GM23338 (cell line): ENCODE data around the gene GTPBP4. TPM values are rescaled to one million over a fixed set of nuclear protein-coding genes. Genes with fewer than 3 reads are reported as not detected.

Source experiments
- ATAC-seq: fragments of 200-7000 bp; cut with Tn5 transposase; 3 replicates; pipeline ENCODE4 v1.9.1; 2020
- DNase-seq: peaks from one replicate; pipeline ENCODE4 v3.0.0-alpha.2; 2015; ENCODE audit warnings: low spot score
- H2AFZ ChIP-seq: fragments of 200-600 bp; sonication (generic); 2 replicates; pipeline ENCODE4 v1.8.0; 2016; ENCODE audit warnings: antibody characterized with exemption, mild to moderate bottlenecking, moderate library complexity
- H3F3A ChIP-seq: fragments of 200-600 bp; sonication (generic); replicated peaks from 2 replicates; pipeline ENCODE4 v1.8.0; 2017; ENCODE audit warnings: antibody characterized with exemption, mixed run types, low read depth
- H3K27ac ChIP-seq: fragments of 200-600 bp; sonication (generic); 2 replicates; pipeline ENCODE4 v1.6.1; 2016; ENCODE audit warnings: low read depth
- H3K27me3 ChIP-seq: fragments of 200-600 bp; sonication (generic); 2 replicates; pipeline ENCODE4 v1.8.0; 2016; ENCODE audit warnings: mild to moderate bottlenecking, mixed run types, moderate library complexity; ENCODE audit not compliant: insufficient read depth
- H3K36me3 ChIP-seq: fragments of 200-600 bp; sonication (generic); 2 replicates; pipeline ENCODE4 v1.8.0; 2016; ENCODE audit warnings: mild to moderate bottlenecking; ENCODE audit not compliant: insufficient read depth
- H3K4me1 ChIP-seq: fragments of 200-600 bp; sonication (generic); 2 replicates; pipeline ENCODE4 v1.8.0; 2016; ENCODE audit warnings: mild to moderate bottlenecking, moderate library complexity; ENCODE audit not compliant: insufficient read depth
- H3K4me2 ChIP-seq: fragments of 200-600 bp; sonication (generic); 2 replicates; pipeline ENCODE4 v1.7.1; 2017; ENCODE audit warnings: mixed run types
- H3K4me3 ChIP-seq: fragments of 200-600 bp; sonication (generic); 2 replicates; pipeline ENCODE4 v1.6.1; 2016; ENCODE audit warnings: mixed run types
- H3K79me2 ChIP-seq: fragments of 200-600 bp; sonication (generic); replicated peaks from 2 replicates; pipeline ENCODE4 v1.8.0; 2017; ENCODE audit warnings: mild to moderate bottlenecking; ENCODE audit not compliant: insufficient read depth
- H3K9me2 ChIP-seq: fragments of 200-600 bp; sonication (generic); 2 replicates; pipeline ENCODE4 v1.8.0; 2017; ENCODE audit not compliant: insufficient read depth
- H4K20me1 ChIP-seq: fragments of 200-600 bp; sonication (generic); replicated peaks from 2 replicates; pipeline ENCODE4 v1.8.0; 2017; ENCODE audit warnings: mild to moderate bottlenecking; ENCODE audit not compliant: insufficient read depth
- H3K27ac Mint-ChIP-seq: 2 replicates; pipeline ENCODE4 v1.8.0; 2020; ENCODE audit warnings: inconsistent platforms, mild to moderate bottlenecking, moderate library complexity, mixed read lengths
- H3K27me3 Mint-ChIP-seq: 3 replicates; pipeline ENCODE4 v1.8.0; 2022; ENCODE audit warnings: low read depth, mild to moderate bottlenecking, moderate library complexity, mixed read lengths, inconsistent platforms; ENCODE audit not compliant: insufficient read depth, poor library complexity
- H3K36me3 Mint-ChIP-seq: 3 replicates; pipeline ENCODE4 v1.8.0; 2021; ENCODE audit warnings: low read depth, mild to moderate bottlenecking, inconsistent platforms, moderate library complexity, mixed read lengths
- H3K4me1 Mint-ChIP-seq: 3 replicates; pipeline ENCODE4 v1.8.0; 2020; ENCODE audit warnings: mild to moderate bottlenecking, inconsistent platforms, mixed read lengths
- H3K4me3 Mint-ChIP-seq: 3 replicates; pipeline ENCODE4 v1.8.0; 2021; ENCODE audit warnings: moderate library complexity, mild to moderate bottlenecking, inconsistent platforms, mixed read lengths
- H3K9me3 Mint-ChIP-seq: 3 replicates; pipeline ENCODE4 v1.8.0; 2020; ENCODE audit warnings: moderate library complexity, mild to moderate bottlenecking, inconsistent platforms, mixed read lengths
- CREB1 ChIP-seq: fragments of 250-450 bp; sonication (Bioruptor Pico); IDR thresholded peaks from 2 replicates; pipeline ENCODE4 v1.5.0; 2020; ENCODE audit warnings: low read depth, mild to moderate bottlenecking, moderate library complexity
- EZH2 ChIP-seq: fragments of 200-600 bp; sonication (generic); IDR thresholded peaks from one replicate; pipeline ENCODE4 v1.8.0; 2017; ENCODE audit warnings: antibody characterized with exemption, mild to moderate bottlenecking, low read depth; ENCODE audit not compliant: unreplicated experiment
- EZH2phosphoT487 ChIP-seq: fragments of 200-600 bp; sonication (generic); IDR thresholded peaks from one replicate; pipeline ENCODE4 v1.8.1; 2018; ENCODE audit warnings: antibody characterized with exemption; ENCODE audit not compliant: unreplicated experiment
- JUNB ChIP-seq: IDR thresholded peaks from one replicate; pipeline ENCODE4 v1.6.1; 2016; ENCODE audit warnings: antibody characterized with exemption; ENCODE audit not compliant: unreplicated experiment
- NANOG ChIP-seq: IDR thresholded peaks from 2 replicates; pipeline ENCODE4 v1.6.1; 2016; ENCODE audit warnings: antibody characterized with exemption, borderline replicate concordance
- POLR2AphosphoS5 ChIP-seq: IDR thresholded peaks from 2 replicates; pipeline ENCODE4 v1.6.1; 2016; ENCODE audit warnings: antibody characterized with exemption, low read depth
- STAT1 ChIP-seq: IDR thresholded peaks from one replicate; pipeline ENCODE4 v1.6.1; 2016; ENCODE audit warnings: antibody characterized with exemption; ENCODE audit not compliant: unreplicated experiment
- ZNF114 ChIP-seq: fragments of 250-450 bp; sonication (Bioruptor Pico); IDR thresholded peaks from 2 replicates; pipeline ENCODE4 v1.5.0; 2020; ENCODE audit warnings: mild to moderate bottlenecking, moderate library complexity
- ZNF331 ChIP-seq: fragments of 250-450 bp; sonication (Bioruptor Pico); IDR thresholded peaks from 2 replicates; pipeline ENCODE4 v1.5.0; 2020; ENCODE audit warnings: low read depth, mild to moderate bottlenecking, moderate library complexity
- polyA plus RNA-seq: library from polyadenylated mRNA; unstranded; fragments of >200 nt; fragmentation: Nextera tagmentation; extraction: Ambion mirVana; gene quantifications from 2 replicates; pipeline ENCODE4 v1.2.1, GENCODE V29; 2016
- total RNA-seq: library from RNA; depleted of rRNA; stranded (reverse); fragments of >200 nt; shearing (Covaris generic); gene quantifications from 2 replicates; pipeline ENCODE4 v1.2.3, GENCODE V29; 2014
- TF ChIP-seq, protein P1 (sequence below): IDR thresholded peaks from 2 replicates; pipeline ENCODE4 v1.6.1; 2016; ENCODE audit warnings: antibody characterized with exemption
- TF ChIP-seq, protein P2 (sequence below): IDR thresholded peaks from one replicate; pipeline ENCODE4 v1.6.1; 2018; ENCODE audit warnings: antibody characterized with exemption; ENCODE audit not compliant: unreplicated experiment
- TF ChIP-seq, protein P3 (sequence below), 2 experiments: fragments of 200-600 bp in 1 of 2; sonication (generic) in 1 of 2; conservative IDR thresholded peaks; 2 replicates each; pipeline versions ENCODE4 v1.5.1 to v1.6.1; 2016 to 2017; ENCODE audit warnings: antibody characterized with exemption in 2 of 2, low read depth in 2 of 2, mild to moderate bottlenecking in 2 of 2, moderate library complexity in 1 of 2
- TF ChIP-seq, protein P4 (sequence below): fragments of 250-450 bp; sonication (Bioruptor Pico); IDR thresholded peaks from 2 replicates; pipeline ENCODE4 v1.5.0; 2020; ENCODE audit warnings: mild to moderate bottlenecking, moderate library complexity

GTPBP4 gene
- total and polyA plus RNA-seq, 2 experiments from 2014 or later = 56.5 to 62.6 TPM

DNA sequence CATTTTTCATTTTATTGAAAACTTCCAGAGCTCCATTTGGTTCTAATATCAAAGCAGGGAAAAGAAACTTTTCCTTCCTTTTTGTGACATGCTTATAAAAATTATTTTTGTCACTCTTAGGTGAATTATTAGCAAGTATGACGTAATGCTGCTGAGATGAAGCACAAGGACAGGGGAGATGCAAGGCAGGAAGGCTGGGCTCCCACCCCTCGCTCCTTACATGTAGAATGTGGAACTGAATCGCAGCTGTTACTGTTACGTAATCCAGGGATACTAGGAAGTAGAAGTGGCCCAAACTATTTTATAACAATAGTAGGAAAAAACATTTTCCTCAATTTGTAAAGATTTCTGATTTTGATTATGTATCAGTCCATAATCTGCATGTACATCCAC, 17.1 kb upstream of the GTPBP4 start:
- ATAC-seq (no peak), DNase-seq (no peak)
- no peaks in the 10 kb centered on the region for H4K20me1 ChIP-seq
- H3K9me3 Mint-ChIP-seq = peaks cover 3% of the 10 kb centered on the region; the same call in 1 of the 3 replicates
- H3K4me1 ChIP-seq = no peaks in the 10 kb centered on the region
- no peak overlapping the region for H3K27ac Mint-ChIP-seq
- no peaks in the 10 kb centered on the region for H3K79me2 ChIP-seq
- H3K4me3 Mint-ChIP-seq = no peak overlapping the region
- peaks cover 5% of the 10 kb centered on the region for H3K27me3 Mint-ChIP-seq
- H3F3A ChIP-seq = no peaks in the 10 kb centered on the region
- no peak overlapping the region for H3K4me3 ChIP-seq
- no peaks in the 10 kb centered on the region for H3K9me2 ChIP-seq
- H3K4me2 ChIP-seq = no peak overlapping the region
- H3K36me3 ChIP-seq = no peaks in the 10 kb centered on the region
- no peaks in the 10 kb centered on the region for H3K27me3 ChIP-seq
- H2AFZ ChIP-seq = no peak overlapping the region
- H3K4me1 Mint-ChIP-seq = peaks cover 11% of the 10 kb centered on the region
- no peaks in the 10 kb centered on the region; the same call in 2 of the 3 replicates for H3K36me3 Mint-ChIP-seq
- TF ChIP-seq JUNB (no peak), POLR2AphosphoS5 (no peak), STAT1 (no peak), ZNF114 (CRISPR knock-in tag) (no peak), EZH2 (no peak), ZNF331 (CRISPR knock-in tag) (no peak), EZH2phosphoT487 (no peak), CREB1 (CRISPR knock-in tag) (no peak), NANOG (no peak)
- TF ChIP-seq, protein P1, sequence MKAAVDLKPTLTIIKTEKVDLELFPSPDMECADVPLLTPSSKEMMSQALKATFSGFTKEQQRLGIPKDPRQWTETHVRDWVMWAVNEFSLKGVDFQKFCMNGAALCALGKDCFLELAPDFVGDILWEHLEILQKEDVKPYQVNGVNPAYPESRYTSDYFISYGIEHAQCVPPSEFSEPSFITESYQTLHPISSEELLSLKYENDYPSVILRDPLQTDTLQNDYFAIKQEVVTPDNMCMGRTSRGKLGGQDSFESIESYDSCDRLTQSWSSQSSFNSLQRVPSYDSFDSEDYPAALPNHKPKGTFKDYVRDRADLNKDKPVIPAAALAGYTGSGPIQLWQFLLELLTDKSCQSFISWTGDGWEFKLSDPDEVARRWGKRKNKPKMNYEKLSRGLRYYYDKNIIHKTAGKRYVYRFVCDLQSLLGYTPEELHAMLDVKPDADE = no peak
- TF ChIP-seq, protein P2, sequence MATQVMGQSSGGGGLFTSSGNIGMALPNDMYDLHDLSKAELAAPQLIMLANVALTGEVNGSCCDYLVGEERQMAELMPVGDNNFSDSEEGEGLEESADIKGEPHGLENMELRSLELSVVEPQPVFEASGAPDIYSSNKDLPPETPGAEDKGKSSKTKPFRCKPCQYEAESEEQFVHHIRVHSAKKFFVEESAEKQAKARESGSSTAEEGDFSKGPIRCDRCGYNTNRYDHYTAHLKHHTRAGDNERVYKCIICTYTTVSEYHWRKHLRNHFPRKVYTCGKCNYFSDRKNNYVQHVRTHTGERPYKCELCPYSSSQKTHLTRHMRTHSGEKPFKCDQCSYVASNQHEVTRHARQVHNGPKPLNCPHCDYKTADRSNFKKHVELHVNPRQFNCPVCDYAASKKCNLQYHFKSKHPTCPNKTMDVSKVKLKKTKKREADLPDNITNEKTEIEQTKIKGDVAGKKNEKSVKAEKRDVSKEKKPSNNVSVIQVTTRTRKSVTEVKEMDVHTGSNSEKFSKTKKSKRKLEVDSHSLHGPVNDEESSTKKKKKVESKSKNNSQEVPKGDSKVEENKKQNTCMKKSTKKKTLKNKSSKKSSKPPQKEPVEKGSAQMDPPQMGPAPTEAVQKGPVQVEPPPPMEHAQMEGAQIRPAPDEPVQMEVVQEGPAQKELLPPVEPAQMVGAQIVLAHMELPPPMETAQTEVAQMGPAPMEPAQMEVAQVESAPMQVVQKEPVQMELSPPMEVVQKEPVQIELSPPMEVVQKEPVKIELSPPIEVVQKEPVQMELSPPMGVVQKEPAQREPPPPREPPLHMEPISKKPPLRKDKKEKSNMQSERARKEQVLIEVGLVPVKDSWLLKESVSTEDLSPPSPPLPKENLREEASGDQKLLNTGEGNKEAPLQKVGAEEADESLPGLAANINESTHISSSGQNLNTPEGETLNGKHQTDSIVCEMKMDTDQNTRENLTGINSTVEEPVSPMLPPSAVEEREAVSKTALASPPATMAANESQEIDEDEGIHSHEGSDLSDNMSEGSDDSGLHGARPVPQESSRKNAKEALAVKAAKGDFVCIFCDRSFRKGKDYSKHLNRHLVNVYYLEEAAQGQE = no peak
- TF ChIP-seq, protein P3, sequence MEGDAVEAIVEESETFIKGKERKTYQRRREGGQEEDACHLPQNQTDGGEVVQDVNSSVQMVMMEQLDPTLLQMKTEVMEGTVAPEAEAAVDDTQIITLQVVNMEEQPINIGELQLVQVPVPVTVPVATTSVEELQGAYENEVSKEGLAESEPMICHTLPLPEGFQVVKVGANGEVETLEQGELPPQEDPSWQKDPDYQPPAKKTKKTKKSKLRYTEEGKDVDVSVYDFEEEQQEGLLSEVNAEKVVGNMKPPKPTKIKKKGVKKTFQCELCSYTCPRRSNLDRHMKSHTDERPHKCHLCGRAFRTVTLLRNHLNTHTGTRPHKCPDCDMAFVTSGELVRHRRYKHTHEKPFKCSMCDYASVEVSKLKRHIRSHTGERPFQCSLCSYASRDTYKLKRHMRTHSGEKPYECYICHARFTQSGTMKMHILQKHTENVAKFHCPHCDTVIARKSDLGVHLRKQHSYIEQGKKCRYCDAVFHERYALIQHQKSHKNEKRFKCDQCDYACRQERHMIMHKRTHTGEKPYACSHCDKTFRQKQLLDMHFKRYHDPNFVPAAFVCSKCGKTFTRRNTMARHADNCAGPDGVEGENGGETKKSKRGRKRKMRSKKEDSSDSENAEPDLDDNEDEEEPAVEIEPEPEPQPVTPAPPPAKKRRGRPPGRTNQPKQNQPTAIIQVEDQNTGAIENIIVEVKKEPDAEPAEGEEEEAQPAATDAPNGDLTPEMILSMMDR (conservative IDR thresholded peaks at IDR 0.05; ENCODE audit: low read depth in 2 of 2) = no peak
- TF ChIP-seq, protein P4, sequence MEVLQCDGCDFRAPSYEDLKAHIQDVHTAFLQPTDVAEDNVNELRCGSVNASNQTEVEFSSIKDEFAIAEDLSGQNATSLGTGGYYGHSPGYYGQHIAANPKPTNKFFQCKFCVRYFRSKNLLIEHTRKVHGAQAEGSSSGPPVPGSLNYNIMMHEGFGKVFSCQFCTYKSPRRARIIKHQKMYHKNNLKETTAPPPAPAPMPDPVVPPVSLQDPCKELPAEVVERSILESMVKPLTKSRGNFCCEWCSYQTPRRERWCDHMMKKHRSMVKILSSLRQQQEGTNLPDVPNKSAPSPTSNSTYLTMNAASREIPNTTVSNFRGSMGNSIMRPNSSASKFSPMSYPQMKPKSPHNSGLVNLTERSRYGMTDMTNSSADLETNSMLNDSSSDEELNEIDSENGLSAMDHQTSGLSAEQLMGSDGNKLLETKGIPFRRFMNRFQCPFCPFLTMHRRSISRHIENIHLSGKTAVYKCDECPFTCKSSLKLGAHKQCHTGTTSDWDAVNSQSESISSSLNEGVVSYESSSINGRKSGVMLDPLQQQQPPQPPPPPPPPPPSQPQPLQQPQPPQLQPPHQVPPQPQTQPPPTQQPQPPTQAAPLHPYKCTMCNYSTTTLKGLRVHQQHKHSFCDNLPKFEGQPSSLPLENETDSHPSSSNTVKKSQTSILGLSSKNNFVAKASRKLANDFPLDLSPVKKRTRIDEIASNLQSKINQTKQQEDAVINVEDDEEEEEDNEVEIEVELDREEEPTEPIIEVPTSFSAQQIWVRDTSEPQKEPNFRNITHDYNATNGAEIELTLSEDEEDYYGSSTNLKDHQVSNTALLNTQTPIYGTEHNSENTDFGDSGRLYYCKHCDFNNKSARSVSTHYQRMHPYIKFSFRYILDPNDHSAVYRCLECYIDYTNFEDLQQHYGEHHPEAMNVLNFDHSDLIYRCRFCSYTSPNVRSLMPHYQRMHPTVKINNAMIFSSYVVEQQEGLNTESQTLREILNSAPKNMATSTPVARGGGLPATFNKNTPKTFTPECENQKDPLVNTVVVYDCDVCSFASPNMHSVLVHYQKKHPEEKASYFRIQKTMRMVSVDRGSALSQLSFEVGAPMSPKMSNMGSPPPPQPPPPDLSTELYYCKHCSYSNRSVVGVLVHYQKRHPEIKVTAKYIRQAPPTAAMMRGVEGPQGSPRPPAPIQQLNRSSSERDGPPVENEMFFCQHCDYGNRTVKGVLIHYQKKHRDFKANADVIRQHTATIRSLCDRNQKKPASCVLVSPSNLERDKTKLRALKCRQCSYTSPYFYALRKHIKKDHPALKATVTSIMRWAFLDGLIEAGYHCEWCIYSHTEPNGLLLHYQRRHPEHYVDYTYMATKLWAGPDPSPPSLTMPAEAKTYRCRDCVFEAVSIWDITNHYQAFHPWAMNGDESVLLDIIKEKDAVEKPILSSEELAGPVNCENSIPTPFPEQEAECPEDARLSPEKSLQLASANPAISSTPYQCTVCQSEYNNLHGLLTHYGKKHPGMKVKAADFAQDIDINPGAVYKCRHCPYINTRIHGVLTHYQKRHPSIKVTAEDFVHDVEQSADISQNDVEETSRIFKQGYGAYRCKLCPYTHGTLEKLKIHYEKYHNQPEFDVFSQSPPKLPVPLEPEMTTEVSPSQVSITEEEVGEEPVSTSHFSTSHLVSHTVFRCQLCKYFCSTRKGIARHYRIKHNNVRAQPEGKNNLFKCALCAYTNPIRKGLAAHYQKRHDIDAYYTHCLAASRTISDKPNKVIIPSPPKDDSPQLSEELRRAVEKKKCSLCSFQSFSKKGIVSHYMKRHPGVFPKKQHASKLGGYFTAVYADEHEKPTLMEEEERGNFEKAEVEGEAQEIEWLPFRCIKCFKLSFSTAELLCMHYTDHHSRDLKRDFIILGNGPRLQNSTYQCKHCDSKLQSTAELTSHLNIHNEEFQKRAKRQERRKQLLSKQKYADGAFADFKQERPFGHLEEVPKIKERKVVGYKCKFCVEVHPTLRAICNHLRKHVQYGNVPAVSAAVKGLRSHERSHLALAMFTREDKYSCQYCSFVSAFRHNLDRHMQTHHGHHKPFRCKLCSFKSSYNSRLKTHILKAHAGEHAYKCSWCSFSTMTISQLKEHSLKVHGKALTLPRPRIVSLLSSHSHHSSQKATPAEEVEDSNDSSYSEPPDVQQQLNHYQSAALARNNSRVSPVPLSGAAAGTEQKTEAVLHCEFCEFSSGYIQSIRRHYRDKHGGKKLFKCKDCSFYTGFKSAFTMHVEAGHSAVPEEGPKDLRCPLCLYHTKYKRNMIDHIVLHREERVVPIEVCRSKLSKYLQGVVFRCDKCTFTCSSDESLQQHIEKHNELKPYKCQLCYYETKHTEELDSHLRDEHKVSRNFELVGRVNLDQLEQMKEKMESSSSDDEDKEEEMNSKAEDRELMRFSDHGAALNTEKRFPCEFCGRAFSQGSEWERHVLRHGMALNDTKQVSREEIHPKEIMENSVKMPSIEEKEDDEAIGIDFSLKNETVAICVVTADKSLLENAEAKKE (CRISPR knock-in tag) = no peak
- no peak overlapping the region for H3K27ac ChIP-seq
